GM23338 (cell line): Measurements from ENCODE around the gene EFCC1. TPM values are rescaled to one million over a fixed set of nuclear protein-coding genes. Genes with fewer than 3 reads are reported as not detected.

Source experiments
- ATAC-seq: fragments of 200-7000 bp; cut with Tn5 transposase; 3 replicates; pipeline ENCODE4 v1.9.1; 2020
- DNase-seq: peaks from one replicate; pipeline ENCODE4 v3.0.0-alpha.2; 2015; ENCODE audit warnings: low spot score
- H2AFZ ChIP-seq: fragments of 200-600 bp; sonication (generic); 2 replicates; pipeline ENCODE4 v1.8.0; 2016; ENCODE audit warnings: antibody characterized with exemption, mild to moderate bottlenecking, moderate library complexity
- H3F3A ChIP-seq: fragments of 200-600 bp; sonication (generic); replicated peaks from 2 replicates; pipeline ENCODE4 v1.8.0; 2017; ENCODE audit warnings: antibody characterized with exemption, mixed run types, low read depth
- H3K27ac ChIP-seq: fragments of 200-600 bp; sonication (generic); 2 replicates; pipeline ENCODE4 v1.6.1; 2016; ENCODE audit warnings: low read depth
- H3K27me3 ChIP-seq: fragments of 200-600 bp; sonication (generic); 2 replicates; pipeline ENCODE4 v1.8.0; 2016; ENCODE audit warnings: mild to moderate bottlenecking, mixed run types, moderate library complexity; ENCODE audit not compliant: insufficient read depth
- H3K36me3 ChIP-seq: fragments of 200-600 bp; sonication (generic); 2 replicates; pipeline ENCODE4 v1.8.0; 2016; ENCODE audit warnings: mild to moderate bottlenecking; ENCODE audit not compliant: insufficient read depth
- H3K4me1 ChIP-seq: fragments of 200-600 bp; sonication (generic); 2 replicates; pipeline ENCODE4 v1.8.0; 2016; ENCODE audit warnings: mild to moderate bottlenecking, moderate library complexity; ENCODE audit not compliant: insufficient read depth
- H3K4me2 ChIP-seq: fragments of 200-600 bp; sonication (generic); 2 replicates; pipeline ENCODE4 v1.7.1; 2017; ENCODE audit warnings: mixed run types
- H3K4me3 ChIP-seq: fragments of 200-600 bp; sonication (generic); 2 replicates; pipeline ENCODE4 v1.6.1; 2016; ENCODE audit warnings: mixed run types
- H3K79me2 ChIP-seq: fragments of 200-600 bp; sonication (generic); replicated peaks from 2 replicates; pipeline ENCODE4 v1.8.0; 2017; ENCODE audit warnings: mild to moderate bottlenecking; ENCODE audit not compliant: insufficient read depth
- H3K9me2 ChIP-seq: fragments of 200-600 bp; sonication (generic); 2 replicates; pipeline ENCODE4 v1.8.0; 2017; ENCODE audit not compliant: insufficient read depth
- H4K20me1 ChIP-seq: fragments of 200-600 bp; sonication (generic); replicated peaks from 2 replicates; pipeline ENCODE4 v1.8.0; 2017; ENCODE audit warnings: mild to moderate bottlenecking; ENCODE audit not compliant: insufficient read depth
- H3K27ac Mint-ChIP-seq: 2 replicates; pipeline ENCODE4 v1.8.0; 2020; ENCODE audit warnings: inconsistent platforms, mild to moderate bottlenecking, moderate library complexity, mixed read lengths
- H3K27me3 Mint-ChIP-seq: 3 replicates; pipeline ENCODE4 v1.8.0; 2022; ENCODE audit warnings: low read depth, mild to moderate bottlenecking, moderate library complexity, mixed read lengths, inconsistent platforms; ENCODE audit not compliant: insufficient read depth, poor library complexity
- H3K36me3 Mint-ChIP-seq: 3 replicates; pipeline ENCODE4 v1.8.0; 2021; ENCODE audit warnings: low read depth, mild to moderate bottlenecking, inconsistent platforms, moderate library complexity, mixed read lengths
- H3K4me1 Mint-ChIP-seq: 3 replicates; pipeline ENCODE4 v1.8.0; 2020; ENCODE audit warnings: mild to moderate bottlenecking, inconsistent platforms, mixed read lengths
- H3K4me3 Mint-ChIP-seq: 3 replicates; pipeline ENCODE4 v1.8.0; 2021; ENCODE audit warnings: moderate library complexity, mild to moderate bottlenecking, inconsistent platforms, mixed read lengths
- H3K9me3 Mint-ChIP-seq: 3 replicates; pipeline ENCODE4 v1.8.0; 2020; ENCODE audit warnings: moderate library complexity, mild to moderate bottlenecking, inconsistent platforms, mixed read lengths
- CREB1 ChIP-seq: fragments of 250-450 bp; sonication (Bioruptor Pico); IDR thresholded peaks from 2 replicates; pipeline ENCODE4 v1.5.0; 2020; ENCODE audit warnings: low read depth, mild to moderate bottlenecking, moderate library complexity
- CTCF ChIP-seq, 2 experiments: fragments of 200-600 bp in 1 of 2; sonication (generic) in 1 of 2; conservative IDR thresholded peaks; 2 replicates each; pipeline versions ENCODE4 v1.5.1 to v1.6.1; 2016 to 2017; ENCODE audit warnings: antibody characterized with exemption in 2 of 2, low read depth in 2 of 2, mild to moderate bottlenecking in 2 of 2, moderate library complexity in 1 of 2
- ETS1 ChIP-seq: IDR thresholded peaks from 2 replicates; pipeline ENCODE4 v1.6.1; 2016; ENCODE audit warnings: antibody characterized with exemption
- EZH2 ChIP-seq: fragments of 200-600 bp; sonication (generic); IDR thresholded peaks from one replicate; pipeline ENCODE4 v1.8.0; 2017; ENCODE audit warnings: antibody characterized with exemption, mild to moderate bottlenecking, low read depth; ENCODE audit not compliant: unreplicated experiment
- EZH2phosphoT487 ChIP-seq: fragments of 200-600 bp; sonication (generic); IDR thresholded peaks from one replicate; pipeline ENCODE4 v1.8.1; 2018; ENCODE audit warnings: antibody characterized with exemption; ENCODE audit not compliant: unreplicated experiment
- JUNB ChIP-seq: IDR thresholded peaks from one replicate; pipeline ENCODE4 v1.6.1; 2016; ENCODE audit warnings: antibody characterized with exemption; ENCODE audit not compliant: unreplicated experiment
- NANOG ChIP-seq: IDR thresholded peaks from 2 replicates; pipeline ENCODE4 v1.6.1; 2016; ENCODE audit warnings: antibody characterized with exemption, borderline replicate concordance
- POLR2AphosphoS5 ChIP-seq: IDR thresholded peaks from 2 replicates; pipeline ENCODE4 v1.6.1; 2016; ENCODE audit warnings: antibody characterized with exemption, low read depth
- REST ChIP-seq: IDR thresholded peaks from one replicate; pipeline ENCODE4 v1.6.1; 2018; ENCODE audit warnings: antibody characterized with exemption; ENCODE audit not compliant: unreplicated experiment
- STAT1 ChIP-seq: IDR thresholded peaks from one replicate; pipeline ENCODE4 v1.6.1; 2016; ENCODE audit warnings: antibody characterized with exemption; ENCODE audit not compliant: unreplicated experiment
- ZNF114 ChIP-seq: fragments of 250-450 bp; sonication (Bioruptor Pico); IDR thresholded peaks from 2 replicates; pipeline ENCODE4 v1.5.0; 2020; ENCODE audit warnings: mild to moderate bottlenecking, moderate library complexity
- ZNF331 ChIP-seq: fragments of 250-450 bp; sonication (Bioruptor Pico); IDR thresholded peaks from 2 replicates; pipeline ENCODE4 v1.5.0; 2020; ENCODE audit warnings: low read depth, mild to moderate bottlenecking, moderate library complexity
- ZNF462 ChIP-seq: fragments of 250-450 bp; sonication (Bioruptor Pico); IDR thresholded peaks from 2 replicates; pipeline ENCODE4 v1.5.0; 2020; ENCODE audit warnings: mild to moderate bottlenecking, moderate library complexity
- polyA plus RNA-seq: library from polyadenylated mRNA; unstranded; fragments of >200 nt; fragmentation: Nextera tagmentation; extraction: Ambion mirVana; gene quantifications from 2 replicates; pipeline ENCODE4 v1.2.1, GENCODE V29; 2016
- total RNA-seq: library from RNA; depleted of rRNA; stranded (reverse); fragments of >200 nt; shearing (Covaris generic); gene quantifications from 2 replicates; pipeline ENCODE4 v1.2.3, GENCODE V29; 2014

Gene EFCC1
- total and polyA plus RNA-seq, 2 experiments from 2014 or later: not detected

GRCh38 chr3:129065720-129066073 lies 64.6 kb downstream of the EFCC1 start:
- no peak for ATAC-seq
- no peak overlapping the region for H3K27ac ChIP-seq
- H3K4me2 ChIP-seq: no peak overlapping the region
- no peak overlapping the region for H2AFZ ChIP-seq
- no peak for DNase-seq
- H3K4me1 ChIP-seq: no peaks in the 10 kb centered on the region
- H3K27ac Mint-ChIP-seq: no peak overlapping the region
- no peaks in the 10 kb centered on the region for H3K79me2 ChIP-seq
- H3K27me3 ChIP-seq: peaks cover 9% of the 10 kb centered on the region
- no peak overlapping the region for H3K4me3 ChIP-seq
- no peaks in the 10 kb centered on the region for H3K9me2 ChIP-seq
- no peaks in the 10 kb centered on the region for H3F3A ChIP-seq
- peaks cover 5% of the 10 kb centered on the region for H3K4me1 Mint-ChIP-seq
- H3K4me3 Mint-ChIP-seq: no peak overlapping the region
- H3K9me3 Mint-ChIP-seq: peaks cover 4% of the 10 kb centered on the region; the same call in 2 of the 3 replicates
- no peaks in the 10 kb centered on the region for H4K20me1 ChIP-seq
- H3K27me3 Mint-ChIP-seq: peaks cover 13% of the 10 kb centered on the region
- no peaks in the 10 kb centered on the region for H3K36me3 ChIP-seq
- TF ChIP-seq ZNF331 (CRISPR knock-in tag): no peak
- no peak for TF ChIP-seq EZH2
- no peak for TF ChIP-seq CTCF (conservative IDR thresholded peaks at IDR 0.05; ENCODE audit: low read depth in 2 of 2)
- TF ChIP-seq JUNB: no peak
- TF ChIP-seq EZH2phosphoT487: no peak
- TF ChIP-seq ZNF114 (CRISPR knock-in tag): no peak
- TF ChIP-seq NANOG: no peak
- TF ChIP-seq ZNF462: no peak
- TF ChIP-seq POLR2AphosphoS5: no peak
- TF ChIP-seq STAT1: no peak
- TF ChIP-seq CREB1 (CRISPR knock-in tag): no peak
- no peak for TF ChIP-seq ETS1
- TF ChIP-seq REST: no peak
- no peaks in the 10 kb centered on the region; the same call in 1 of the 3 replicates for H3K36me3 Mint-ChIP-seq
